GM19240 (cell line): ENCODE data around the gene PRSS33.

ENCODE experiments used
- DNase-seq: peaks from one replicate; pipeline ENCODE4 v3.0.0; 2011; ENCODE audit warnings: low spot score; ENCODE audit not compliant: insufficient read length

PRSS33 gene

GRCh38 chr16:2799859-2800226, 12.5 kb upstream of the PRSS33 start:
- DNase-seq: no peak

- DNase-seq: no peak
Observed at GRCh38 chr16:2799205-2799858, 12.0 kb upstream of the PRSS33 start.

GRCh38 chr16:2798723-2799204, 11.4 kb upstream of the PRSS33 start:
- no peak for DNase-seq

- no peak for DNase-seq
Observed at GRCh38 chr16:2795395-2796143, 8.2 kb upstream of the PRSS33 start.

- no peak for DNase-seq
Observed at GRCh38 chr16:2792940-2793339, 5.6 kb upstream of the PRSS33 start.

GRCh38 chr16:2791174-2791573, 3.8 kb upstream of the PRSS33 start:
- DNase-seq: no peak

- no peak for DNase-seq
Observed at GRCh38 chr16:2790631-2791030, 3.3 kb upstream of the PRSS33 start.

GRCh38 chr16:2787961-2788360, 601 bp upstream of the PRSS33 start:
- DNase-seq: no peak

GRCh38 chr16:2786826-2787151, 571 bp downstream of the PRSS33 start:
- no peak for DNase-seq

- DNase-seq: no peak
Observed at GRCh38 chr16:2786061-2786825, 1.1 kb downstream of the PRSS33 start.

GRCh38 chr16:2785101-2785991, 2.0 kb downstream of the PRSS33 start:
- DNase-seq: no peak

- DNase-seq: no peak
Observed at GRCh38 chr16:2784358-2785100, 2.8 kb downstream of the PRSS33 start.

GRCh38 chr16:2783581-2784357, 3.6 kb downstream of the PRSS33 start:
- no peak for DNase-seq

- DNase-seq: no peak
Observed at GRCh38 chr16:2782583-2783351, 4.6 kb downstream of the PRSS33 start.

GRCh38 chr16:2779978-2780898, 7.1 kb downstream of the PRSS33 start:
- no peak for DNase-seq

GRCh38 chr16:2779151-2779920, 8.0 kb downstream of the PRSS33 start:
- DNase-seq: no peak

GRCh38 chr16:2778630-2778958, 8.8 kb downstream of the PRSS33 start:
- DNase-seq: no peak
